IMR-90 (cell line): ENCODE results near the gene ZNF133.

ENCODE experiments used
- CEBPB ChIP-seq: IDR thresholded peaks from 2 replicates; pipeline ENCODE4 v1.6.1; 2012; ENCODE audit warnings: low read depth, low read length, improper control_type of control experiment
- CHD1 ChIP-seq: IDR thresholded peaks from 2 replicates; pipeline ENCODE4 v1.6.1; 2012; ENCODE audit warnings: low read depth, low read length, improper control_type of control experiment
- CTCF ChIP-seq: conservative IDR thresholded peaks from 2 replicates; pipeline ENCODE4 v1.5.1; 2012; ENCODE audit warnings: mild to moderate bottlenecking, low read depth, low read length, improper control_type of control experiment
- MXI1 ChIP-seq: IDR thresholded peaks from 2 replicates; pipeline ENCODE4 v1.6.1; 2012; ENCODE audit warnings: low read depth, mild to moderate bottlenecking, low read length, moderate library complexity, borderline replicate concordance
- POLR2A ChIP-seq: IDR thresholded peaks from 2 replicates; pipeline ENCODE4 v1.6.1; 2012; ENCODE audit warnings: mild to moderate bottlenecking, low read depth, low read length
- RAD21 ChIP-seq: IDR thresholded peaks from 2 replicates; pipeline ENCODE4 v1.6.1; 2012; ENCODE audit warnings: low read length, improper control_type of control experiment
- RCOR1 ChIP-seq: IDR thresholded peaks from 2 replicates; pipeline ENCODE4 v1.6.1; 2012; ENCODE audit warnings: mild to moderate bottlenecking, low read length, improper control_type of control experiment; ENCODE audit not compliant: insufficient replicate concordance
- RFX5 ChIP-seq: IDR thresholded peaks from 2 replicates; pipeline ENCODE4 v1.8.0; 2012; ENCODE audit warnings: low read depth, mild to moderate bottlenecking, low read length, moderate library complexity
- SMC3 ChIP-seq: fragments of 150-350 bp; IDR thresholded peaks from 2 replicates; pipeline ENCODE4 v1.6.1; 2016; ENCODE audit warnings: low read depth, mild to moderate bottlenecking, antibody characterized with exemption, low read length, moderate library complexity
- TF ChIP-seq, protein P1 (sequence below): fragments of 150-350 bp; IDR thresholded peaks from 2 replicates; pipeline ENCODE4 v1.6.1; 2017; ENCODE audit warnings: mild to moderate bottlenecking, antibody characterized with exemption, low read length, low read depth

DNA sequence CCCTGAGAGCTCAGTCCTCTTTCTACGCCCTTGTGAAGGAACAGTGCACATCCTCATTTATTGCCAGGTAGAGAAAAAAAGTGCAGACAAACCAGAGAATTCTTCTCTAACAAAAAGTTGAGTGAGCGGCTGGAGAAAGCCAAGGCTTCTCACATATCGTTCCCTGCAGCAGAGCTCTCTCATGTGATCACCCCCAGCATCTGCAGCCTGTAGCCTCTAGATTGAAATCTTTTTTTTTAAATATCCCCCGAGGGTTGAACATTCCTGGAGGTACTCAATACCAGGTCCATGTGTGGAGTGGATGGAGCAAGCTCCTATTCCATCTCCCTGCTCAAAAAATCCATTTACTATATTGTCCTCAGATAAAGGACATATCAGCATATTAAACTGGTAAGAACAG is 22.9 kb upstream of the ZNF133 start:
- TF ChIP-seq CEBPB (no peak), CTCF (no peak), SMC3 (no peak), RCOR1 (no peak), RFX5 (no peak), POLR2A (no peak), MXI1 (no peak), RAD21 (no peak), CHD1 (no peak)
- TF ChIP-seq, protein P1, sequence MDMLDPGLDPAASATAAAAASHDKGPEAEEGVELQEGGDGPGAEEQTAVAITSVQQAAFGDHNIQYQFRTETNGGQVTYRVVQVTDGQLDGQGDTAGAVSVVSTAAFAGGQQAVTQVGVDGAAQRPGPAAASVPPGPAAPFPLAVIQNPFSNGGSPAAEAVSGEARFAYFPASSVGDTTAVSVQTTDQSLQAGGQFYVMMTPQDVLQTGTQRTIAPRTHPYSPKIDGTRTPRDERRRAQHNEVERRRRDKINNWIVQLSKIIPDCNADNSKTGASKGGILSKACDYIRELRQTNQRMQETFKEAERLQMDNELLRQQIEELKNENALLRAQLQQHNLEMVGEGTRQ = no peak
